ENCODE data around the gene MYL5.
"Not testable (repeated sequence)": the region's sequence is repeated elsewhere in the genome, so short reads cannot be mapped to it uniquely, and the experiment has no call there.

GRCh38 chr4:642366-642765 lies 32.0 kb upstream of the MYL5 start:
- TF ChIP-seq CTCF (IDR thresholded peaks at IDR 0.05; ENCODE audit: insufficient read depth, low read depth, low read length); EZH2 (IDR thresholded peaks at IDR 0.05; ENCODE audit: insufficient read depth, low read length): not testable (repeated sequence)
